GM06990 (cell line): ENCODE results near the gene LAMC2.

Experiments
- DNase-seq: peaks from one replicate; pipeline ENCODE4 v3.0.0-alpha.2; 2011; ENCODE audit not compliant: insufficient read length; ENCODE audit errors: extremely low read depth
- H3K27me3 ChIP-seq: replicated peaks from 2 replicates; pipeline ENCODE4 v1.6.0; 2011; ENCODE audit warnings: low read length; ENCODE audit not compliant: control insufficient read depth, insufficient read depth
- H3K36me3 ChIP-seq: 2 replicates; pipeline ENCODE4 v1.5.1; 2011; ENCODE audit warnings: low read length; ENCODE audit not compliant: control insufficient read depth, insufficient read depth
- H3K4me3 ChIP-seq: replicated peaks from 2 replicates; pipeline ENCODE4 v1.5.1; 2011; ENCODE audit warnings: low read depth, mild to moderate bottlenecking, control low read depth, low read length
- CTCF ChIP-seq: IDR thresholded peaks from 2 replicates; pipeline ENCODE4 v1.5.1; 2011; ENCODE audit warnings: low read length, control low read depth, mild to moderate bottlenecking, inconsistent platforms; ENCODE audit not compliant: insufficient read depth, poor library complexity, severe bottlenecking

The LAMC2 gene

DNA sequence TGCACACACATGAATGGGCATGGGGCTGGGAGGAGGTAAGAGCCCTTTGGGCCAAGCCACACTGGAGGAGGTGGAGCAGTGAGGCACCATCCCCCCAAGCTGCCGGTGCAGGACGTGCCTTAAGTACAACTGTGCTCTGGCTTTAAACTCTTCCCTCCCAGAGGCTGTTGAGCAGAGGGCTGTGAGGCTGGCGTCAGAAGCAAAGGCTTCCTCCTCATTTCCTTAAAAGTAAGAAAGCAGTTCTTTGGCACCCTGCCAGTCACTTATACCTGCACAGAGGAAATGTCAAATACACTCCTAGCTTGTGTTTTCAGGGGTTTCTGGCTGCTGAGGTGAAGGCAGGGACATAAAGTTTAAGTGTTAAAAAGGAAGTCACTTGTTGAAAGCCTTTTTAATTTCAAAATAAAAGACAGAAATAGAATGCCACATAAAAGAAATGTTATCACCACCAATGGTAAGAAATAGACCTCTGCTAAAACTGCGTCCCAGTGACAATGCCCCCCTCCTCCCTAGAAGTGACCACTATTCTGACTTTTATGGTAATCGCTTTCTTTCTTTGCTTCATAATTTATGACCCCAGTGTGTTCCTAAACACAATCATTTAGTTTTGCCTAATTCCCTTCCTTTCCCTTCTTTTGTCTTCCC lies 33.0 kb downstream of the LAMC2 start:
- no peak for TF ChIP-seq CTCF
- peak; percentile 29 for DNase-seq
- Histone ChIP-seq H3K4me3 (no peak overlapping the region), H3K27me3 (no peaks in the 10 kb centered on the region; the same call in none of the 2 replicates), H3K36me3 (no peaks in the 10 kb centered on the region)

GRCh38 chr1:183219616-183220009 lies 33.5 kb downstream of the LAMC2 start:
- no peak for TF ChIP-seq CTCF
- Histone ChIP-seq H3K27me3 (no peaks in the 10 kb centered on the region; the same call in none of the 2 replicates), H3K36me3 (no peaks in the 10 kb centered on the region), H3K4me3 (no peak overlapping the region)
- DNase-seq: no peak

- Histone ChIP-seq H3K4me3 (no peak overlapping the region), H3K27me3 (no peaks in the 10 kb centered on the region; the same call in 1 of the 2 replicates), H3K36me3 (no peaks in the 10 kb centered on the region)
- no peak for TF ChIP-seq CTCF
- DNase-seq: no peak
Measured at GRCh38 chr1:183222909-183223308, 36.8 kb downstream of the LAMC2 start.

DNA sequence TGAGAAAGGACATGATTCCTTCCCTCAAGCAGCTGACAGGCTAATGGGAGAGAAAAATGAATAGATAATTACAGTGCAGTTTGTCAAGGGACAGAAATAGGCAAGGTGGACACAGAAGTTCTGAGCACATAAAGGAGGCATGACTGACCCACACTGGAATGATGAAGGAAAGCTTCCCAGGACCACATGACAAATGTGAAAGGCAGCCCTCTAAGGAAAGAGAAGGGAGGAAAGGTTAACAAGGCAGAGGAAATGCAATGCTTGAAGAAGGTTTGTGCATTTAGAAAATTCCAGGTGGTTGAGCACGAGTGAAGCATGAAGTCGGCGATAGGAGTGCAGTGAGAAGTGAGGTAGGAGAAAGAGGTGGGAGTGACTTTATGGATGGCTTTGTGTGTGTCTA lies 37.4 kb downstream of the LAMC2 start:
- no peaks in the 10 kb centered on the region; the same call in 1 of the 2 replicates for H3K27me3 ChIP-seq
- H3K36me3 ChIP-seq: no peaks in the 10 kb centered on the region
- no peak overlapping the region for H3K4me3 ChIP-seq
- no peak for DNase-seq
- no peak for TF ChIP-seq CTCF

- no peak for TF ChIP-seq CTCF
- H3K4me3 ChIP-seq: no peak overlapping the region
- H3K36me3 ChIP-seq: no peaks in the 10 kb centered on the region
- H3K27me3 ChIP-seq: no peaks in the 10 kb centered on the region; the same call in 1 of the 2 replicates
- no peak for DNase-seq
Measured at GRCh38 chr1:183226361-183226760, 40.3 kb downstream of the LAMC2 start.

DNA sequence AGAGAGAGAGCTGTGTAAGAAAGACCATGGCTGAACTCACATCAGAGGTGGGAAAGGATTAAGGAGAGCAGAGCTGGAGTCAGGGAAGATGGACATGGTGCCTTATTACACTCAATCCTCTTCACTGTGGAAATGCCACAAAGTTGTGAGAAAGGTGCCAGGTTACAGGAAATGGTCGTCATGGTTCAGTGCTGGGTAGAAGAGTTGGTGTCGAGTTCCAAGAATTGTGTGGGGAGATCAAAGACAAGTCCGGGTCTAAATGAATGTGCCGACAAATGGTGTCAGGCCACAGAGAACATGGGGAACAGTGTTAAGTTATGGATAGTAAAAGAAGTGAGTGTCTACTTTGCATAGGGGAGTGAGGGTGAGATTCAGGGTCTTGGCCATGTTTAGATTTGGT lies 40.9 kb downstream of the LAMC2 start:
- no peak for TF ChIP-seq CTCF
- H3K4me3 ChIP-seq: no peak overlapping the region
- H3K36me3 ChIP-seq: no peaks in the 10 kb centered on the region
- H3K27me3 ChIP-seq: no peaks in the 10 kb centered on the region; the same call in 1 of the 2 replicates
- DNase-seq: no peak
